ENCODE measurements around the gene HAGHL. TPM values are rescaled to one million over a fixed set of nuclear protein-coding genes. Genes with fewer than 3 reads are reported as not detected.

The HAGHL gene
- total RNA-seq, 1 experiment from 2014 or later, result 74.8 TPM

DNA sequence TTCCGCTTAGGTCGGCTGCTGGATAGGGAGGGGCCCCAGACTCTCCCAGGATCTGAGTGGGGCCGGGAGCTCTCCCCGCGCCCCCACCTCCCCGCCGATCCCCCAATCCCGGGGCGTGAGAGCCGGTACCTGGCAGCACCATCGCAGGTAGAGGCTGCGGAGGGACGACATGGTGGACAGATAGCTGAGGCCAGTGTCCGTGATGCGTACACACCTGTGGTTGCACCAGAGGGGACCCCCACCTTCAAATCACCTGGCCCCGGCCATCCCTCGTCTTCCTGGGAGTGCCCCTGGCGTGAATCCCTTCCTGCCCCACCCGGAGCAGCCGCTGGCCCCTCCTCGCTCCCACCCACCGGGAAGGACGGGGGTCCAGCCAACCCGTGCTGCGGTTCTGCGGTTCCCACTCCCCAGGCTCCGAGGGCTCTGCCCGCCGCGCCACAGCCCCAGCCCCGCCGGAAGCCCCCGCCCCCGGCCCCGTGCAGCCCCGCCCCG, 32.0 kb upstream of the HAGHL start:
- Histone ChIP-seq H3K9me2 (ENCODE audit: insufficient read depth) (no peaks in the 10 kb centered on the region), H2AFZ (ENCODE audit: low read depth, low read length, poor library complexity, severe bottlenecking) (no peak overlapping the region), H3K4me3 (replicated peaks in 1 of 2; ENCODE audit: low read depth in 1 of 2, low read length in 2 of 2) (peak overlapping the region; percentile 47 to 55), H3K79me2 (ENCODE audit: insufficient read depth, low read length) (peaks cover 4% of the 10 kb centered on the region; the same call in 1 of the 2 replicates), H3K9ac (ENCODE audit: low read length) (peak overlapping the region; percentile 48), H3K27ac (ENCODE audit: low read depth, low read length) (peak overlapping the region; percentile 63), H3K27me3 (ENCODE audit: insufficient read depth, low read length) (no peaks in the 10 kb centered on the region), H3K4me1 (ENCODE audit: control insufficient read depth in 1 of 2, insufficient read depth in 2 of 2, low read length in 2 of 2) (peaks cover 10 to 34% of the 10 kb centered on the region in 2 experiments), H3K36me3 (ENCODE audit: control insufficient read depth in 1 of 2, insufficient read depth in 2 of 2, low read length in 2 of 2) (no peaks in the 10 kb centered on the region), H4K20me1 (ENCODE audit: insufficient read depth) (no peaks in the 10 kb centered on the region), H3K4me2 (ENCODE audit: low read length) (peak overlapping the region; percentile 88), H3K9me3 (ENCODE audit: control insufficient read depth in 1 of 2, insufficient read depth in 1 of 2, low read depth in 1 of 2, low read length in 2 of 2) (no peaks in the 10 kb centered on the region)
- no TSS peak for BruUV-seq (replicated peaks)
- POLR2A ChIA-PET, result interaction anchor here (1.0 to 1.6 kb wide), 3 partner anchors 11 to 26 kb away, joined by 3 to 5 read pairs (median 3); partner anchors contain the start of genes ANTKMT and JMJD8
- CTCF ChIA-PET, result interaction anchor here (1.0 to 1.6 kb wide), 5 partner anchors 9 to 408 kb away, joined by 3 to 6 read pairs (median 3); partner anchors contain the start of genes ANTKMT and FBXL16
- RAD21 ChIA-PET (ENCODE audit: low non-redundant PET in 1 of 2, low total read pairs in 2 of 2, uncharacterized antibody in 2 of 2, unreplicated experiment in 2 of 2), result no interaction called here
- TF ChIP-seq, protein P1, sequence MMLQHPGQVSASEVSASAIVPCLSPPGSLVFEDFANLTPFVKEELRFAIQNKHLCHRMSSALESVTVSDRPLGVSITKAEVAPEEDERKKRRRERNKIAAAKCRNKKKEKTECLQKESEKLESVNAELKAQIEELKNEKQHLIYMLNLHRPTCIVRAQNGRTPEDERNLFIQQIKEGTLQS (IDR thresholded peaks at IDR 0.05), result no peak
- TF ChIP-seq POLR2AphosphoS5 (IDR thresholded peaks at IDR 0.05; ENCODE audit: low read depth, low read length) (no peak), EGR1 (IDR thresholded peaks at IDR 0.05; ENCODE audit: low read depth) (no peak), FOSL1 (IDR thresholded peaks at IDR 0.05; ENCODE audit: low read depth) (no peak), SP1 (IDR thresholded peaks at IDR 0.05; ENCODE audit: low read depth) (no peak), TCF7L2 (IDR thresholded peaks at IDR 0.05; ENCODE audit: borderline replicate concordance, extremely low read depth, insufficient read depth, insufficient read length) (no peak), SRF (IDR thresholded peaks at IDR 0.05; ENCODE audit: low read depth) (no peak), CEBPB (IDR thresholded peaks at IDR 0.05; ENCODE audit: low read depth) (no peak), RAD21 (IDR thresholded peaks at IDR 0.05; ENCODE audit: low read depth) (no peak), CBX3 (IDR thresholded peaks at IDR 0.05; ENCODE audit: low read depth) (no peak), SIN3A (IDR thresholded peaks at IDR 0.05; ENCODE audit: low read depth) (no peak), POLR2A (IDR thresholded peaks at IDR 0.05; ENCODE audit: borderline replicate concordance, extremely low read depth, insufficient read depth, insufficient read length) (no peak), EZH2phosphoT487 (IDR thresholded peaks at IDR 0.05; ENCODE audit: borderline replicate concordance) (no peak)
- TF ChIP-seq, protein P2, sequence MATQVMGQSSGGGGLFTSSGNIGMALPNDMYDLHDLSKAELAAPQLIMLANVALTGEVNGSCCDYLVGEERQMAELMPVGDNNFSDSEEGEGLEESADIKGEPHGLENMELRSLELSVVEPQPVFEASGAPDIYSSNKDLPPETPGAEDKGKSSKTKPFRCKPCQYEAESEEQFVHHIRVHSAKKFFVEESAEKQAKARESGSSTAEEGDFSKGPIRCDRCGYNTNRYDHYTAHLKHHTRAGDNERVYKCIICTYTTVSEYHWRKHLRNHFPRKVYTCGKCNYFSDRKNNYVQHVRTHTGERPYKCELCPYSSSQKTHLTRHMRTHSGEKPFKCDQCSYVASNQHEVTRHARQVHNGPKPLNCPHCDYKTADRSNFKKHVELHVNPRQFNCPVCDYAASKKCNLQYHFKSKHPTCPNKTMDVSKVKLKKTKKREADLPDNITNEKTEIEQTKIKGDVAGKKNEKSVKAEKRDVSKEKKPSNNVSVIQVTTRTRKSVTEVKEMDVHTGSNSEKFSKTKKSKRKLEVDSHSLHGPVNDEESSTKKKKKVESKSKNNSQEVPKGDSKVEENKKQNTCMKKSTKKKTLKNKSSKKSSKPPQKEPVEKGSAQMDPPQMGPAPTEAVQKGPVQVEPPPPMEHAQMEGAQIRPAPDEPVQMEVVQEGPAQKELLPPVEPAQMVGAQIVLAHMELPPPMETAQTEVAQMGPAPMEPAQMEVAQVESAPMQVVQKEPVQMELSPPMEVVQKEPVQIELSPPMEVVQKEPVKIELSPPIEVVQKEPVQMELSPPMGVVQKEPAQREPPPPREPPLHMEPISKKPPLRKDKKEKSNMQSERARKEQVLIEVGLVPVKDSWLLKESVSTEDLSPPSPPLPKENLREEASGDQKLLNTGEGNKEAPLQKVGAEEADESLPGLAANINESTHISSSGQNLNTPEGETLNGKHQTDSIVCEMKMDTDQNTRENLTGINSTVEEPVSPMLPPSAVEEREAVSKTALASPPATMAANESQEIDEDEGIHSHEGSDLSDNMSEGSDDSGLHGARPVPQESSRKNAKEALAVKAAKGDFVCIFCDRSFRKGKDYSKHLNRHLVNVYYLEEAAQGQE (IDR thresholded peaks at IDR 0.05; ENCODE audit: low read depth), result no peak
- intact Hi-C loops (cut with micrococcal nuclease), result no loop called here
- ATAC-seq (no peak), DNase-seq (ENCODE audit: low read depth, low spot score) (no peak)
